GM12872 (cell line): ENCODE measurements around the gene VAV3.

Source experiments
- TF ChIP-seq, protein P1 (sequence below): IDR thresholded peaks from 3 replicates; pipeline ENCODE4 v1.5.1; 2011; ENCODE audit warnings: low read depth, mild to moderate bottlenecking, low read length, moderate library complexity; ENCODE audit not compliant: insufficient read depth

The VAV3 gene

DNA sequence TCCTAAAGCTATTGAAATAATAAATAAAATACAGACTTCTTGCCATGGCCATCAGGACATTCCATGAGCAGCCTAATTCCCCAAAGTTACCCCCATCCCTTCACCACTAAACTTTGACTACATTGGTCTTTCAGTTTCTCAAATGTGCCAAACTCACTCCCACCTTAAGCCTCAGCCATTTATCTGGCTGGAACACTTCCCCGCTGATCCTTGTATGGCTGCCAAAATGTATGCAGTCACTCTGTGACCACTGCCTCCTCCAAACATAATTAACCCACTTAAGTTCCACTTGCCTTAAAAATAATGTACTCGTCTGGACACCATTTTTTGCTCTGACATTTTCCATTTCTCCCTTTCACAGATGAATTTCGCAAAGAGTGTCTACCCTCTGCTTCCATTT, 416.7 kb downstream of the VAV3 start:
- TF ChIP-seq, protein P1, sequence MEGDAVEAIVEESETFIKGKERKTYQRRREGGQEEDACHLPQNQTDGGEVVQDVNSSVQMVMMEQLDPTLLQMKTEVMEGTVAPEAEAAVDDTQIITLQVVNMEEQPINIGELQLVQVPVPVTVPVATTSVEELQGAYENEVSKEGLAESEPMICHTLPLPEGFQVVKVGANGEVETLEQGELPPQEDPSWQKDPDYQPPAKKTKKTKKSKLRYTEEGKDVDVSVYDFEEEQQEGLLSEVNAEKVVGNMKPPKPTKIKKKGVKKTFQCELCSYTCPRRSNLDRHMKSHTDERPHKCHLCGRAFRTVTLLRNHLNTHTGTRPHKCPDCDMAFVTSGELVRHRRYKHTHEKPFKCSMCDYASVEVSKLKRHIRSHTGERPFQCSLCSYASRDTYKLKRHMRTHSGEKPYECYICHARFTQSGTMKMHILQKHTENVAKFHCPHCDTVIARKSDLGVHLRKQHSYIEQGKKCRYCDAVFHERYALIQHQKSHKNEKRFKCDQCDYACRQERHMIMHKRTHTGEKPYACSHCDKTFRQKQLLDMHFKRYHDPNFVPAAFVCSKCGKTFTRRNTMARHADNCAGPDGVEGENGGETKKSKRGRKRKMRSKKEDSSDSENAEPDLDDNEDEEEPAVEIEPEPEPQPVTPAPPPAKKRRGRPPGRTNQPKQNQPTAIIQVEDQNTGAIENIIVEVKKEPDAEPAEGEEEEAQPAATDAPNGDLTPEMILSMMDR = no peak

DNA sequence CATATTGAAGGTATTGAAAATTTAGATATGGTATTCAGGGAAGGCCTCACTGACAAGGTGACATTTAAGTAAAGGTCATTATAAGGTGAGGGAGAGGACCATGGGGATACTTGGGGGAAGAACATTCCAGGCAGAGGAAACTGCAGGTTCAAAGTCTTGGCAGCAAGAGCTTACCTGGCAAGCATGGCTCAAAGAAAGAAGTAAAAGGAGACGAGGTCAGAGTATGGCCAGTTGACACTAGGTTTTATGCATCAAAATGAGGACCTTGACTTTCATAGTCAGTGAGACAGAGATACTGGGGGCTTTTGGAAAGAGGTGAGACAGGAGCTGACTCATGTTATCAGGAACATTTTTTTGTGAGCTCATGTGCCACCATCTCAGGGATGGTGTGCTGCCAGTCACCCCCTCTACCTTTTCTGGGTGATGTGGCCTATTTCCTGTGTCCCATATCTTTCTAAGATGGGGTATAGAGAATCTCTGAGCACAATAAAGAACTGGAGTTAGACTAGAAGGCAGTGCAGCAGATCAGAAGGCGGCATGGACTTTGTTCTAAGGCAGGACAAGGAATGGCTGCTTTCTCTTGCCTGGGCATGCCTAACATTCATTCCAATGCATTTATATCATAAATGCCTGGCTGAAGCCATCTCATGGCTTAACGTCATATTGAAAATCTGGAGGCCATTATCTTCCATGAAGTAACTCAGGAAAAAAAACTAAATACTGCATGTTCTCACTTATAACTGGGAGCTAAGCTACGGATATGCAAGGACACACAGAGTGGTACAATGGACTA, 417.4 kb downstream of the VAV3 start:
- TF ChIP-seq, protein P1 = no peak

DNA sequence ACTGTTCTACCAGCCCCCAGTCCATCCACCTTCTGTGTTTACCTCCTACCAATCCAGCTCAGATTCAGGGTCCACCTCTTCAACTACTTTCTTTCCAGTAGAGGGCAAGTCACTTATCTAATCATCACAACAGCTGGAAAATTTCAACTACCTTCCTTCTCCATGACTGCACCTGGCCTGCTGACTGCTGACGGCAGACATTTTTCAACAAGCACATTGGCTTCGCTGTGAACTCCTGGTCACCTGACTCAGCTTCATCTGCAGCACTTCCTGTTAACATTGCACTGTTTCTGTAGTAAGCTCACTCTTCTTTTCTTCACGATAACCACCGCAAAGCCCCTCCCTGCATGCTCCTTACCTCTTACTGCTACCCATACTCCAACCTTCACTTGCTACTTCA, 418.4 kb downstream of the VAV3 start:
- TF ChIP-seq, protein P1 = no peak

DNA sequence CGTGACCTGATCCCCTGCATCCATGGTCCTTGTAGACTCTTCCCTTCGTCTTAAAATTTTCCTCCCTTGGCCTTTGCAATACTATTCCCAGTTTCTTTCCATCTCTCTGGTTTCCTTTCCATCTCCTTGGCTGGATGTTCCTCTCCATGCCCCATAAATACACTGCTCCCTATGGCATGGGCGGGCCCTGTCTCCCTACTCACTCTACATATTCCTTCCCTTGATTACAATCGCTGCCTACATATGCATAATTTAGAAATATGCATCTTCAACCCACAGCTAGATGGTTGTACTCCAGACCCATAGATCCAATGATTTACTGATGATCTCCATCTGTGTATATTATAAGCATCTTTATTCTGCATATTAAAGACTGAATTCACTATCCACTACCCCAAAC, 419.1 kb downstream of the VAV3 start:
- TF ChIP-seq, protein P1 = no peak

DNA sequence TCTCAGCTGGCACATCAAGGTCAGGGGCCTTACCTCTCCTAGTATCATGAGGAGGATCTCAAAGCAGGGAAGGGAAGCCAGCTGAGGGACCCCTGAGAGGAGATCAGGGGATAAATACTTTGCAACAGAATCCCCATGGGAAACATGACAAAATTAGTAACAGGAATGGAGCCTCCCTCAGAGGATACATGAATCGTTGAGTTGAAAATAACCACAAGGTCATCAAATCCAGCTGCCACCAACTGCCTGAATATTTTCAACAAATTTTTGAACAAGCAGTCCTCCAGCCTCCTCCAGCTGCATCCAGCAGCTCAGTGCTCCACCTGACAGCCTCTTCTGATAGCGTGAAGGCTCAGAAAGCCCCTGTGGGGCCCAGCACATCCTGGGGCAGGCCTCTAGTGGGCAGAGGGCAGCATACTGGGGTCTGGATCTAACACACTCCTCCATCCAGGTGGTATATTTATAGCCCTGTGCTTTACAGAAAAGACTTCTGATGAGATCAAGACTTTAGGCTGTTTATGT, 419.9 kb downstream of the VAV3 start:
- TF ChIP-seq, protein P1 = no peak

DNA sequence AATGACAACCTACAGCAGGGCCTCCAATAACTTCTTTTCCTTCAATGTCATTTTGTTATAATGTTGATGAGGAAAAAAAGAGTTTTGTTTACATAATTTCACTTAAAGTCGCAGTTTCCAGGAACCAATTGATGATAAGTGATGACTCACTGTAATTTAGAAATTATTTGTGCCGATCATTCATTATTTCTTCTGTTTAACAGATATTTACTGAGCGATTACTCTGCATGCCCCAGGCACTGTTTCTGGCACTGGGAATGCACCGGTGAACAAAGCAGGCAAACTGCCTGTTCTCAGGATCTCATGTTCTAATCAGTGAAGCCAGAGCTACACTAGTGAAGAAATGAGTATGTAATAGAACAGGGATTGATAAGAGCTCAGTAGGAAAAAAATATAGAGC, 420.7 kb downstream of the VAV3 start:
- TF ChIP-seq, protein P1 = no peak

DNA sequence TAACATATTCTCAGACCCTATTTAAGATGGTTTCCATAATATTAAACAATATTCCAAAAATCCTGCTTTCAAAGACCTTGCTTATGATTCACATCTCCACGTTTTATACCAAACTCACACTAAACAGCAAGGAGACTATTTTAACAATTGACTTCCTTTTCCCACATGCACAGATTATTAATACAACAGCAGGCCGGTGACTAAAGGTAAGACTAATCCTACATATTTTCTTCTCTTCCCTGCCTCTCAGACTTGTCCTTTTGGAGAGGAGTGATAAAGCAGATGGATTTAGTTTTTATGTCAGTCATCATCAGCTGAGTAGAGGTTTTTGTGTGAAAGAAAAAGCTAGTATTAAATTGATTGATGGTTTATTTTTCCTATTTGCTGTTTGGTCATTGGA, 423.6 kb downstream of the VAV3 start:
- TF ChIP-seq, protein P1 = no peak
